Measurements from ENCODE around the gene HDHD2.

Gene HDHD2

GRCh38 chr18:47080872-47081271 lies 69.4 kb downstream of the HDHD2 start:
- in situ Hi-C loops (cut with HindIII; ENCODE audit: low sequenced_read_pairs), result no loop called here
- TF ChIP-seq CTCF (IDR thresholded peaks at IDR 0.05; ENCODE audit: low read depth, low read length, missing control alignments), result no peak
- H3K4me3 ChIP-seq (ENCODE audit: low read depth, low read length), result no peak overlapping the region
- no peak for DNase-seq (ENCODE audit: low read depth)

GRCh38 chr18:47077111-47077510 lies 73.2 kb downstream of the HDHD2 start:
- in situ Hi-C loops (cut with HindIII; ENCODE audit: low sequenced_read_pairs), result no loop called here
- no peak for TF ChIP-seq CTCF (IDR thresholded peaks at IDR 0.05; ENCODE audit: low read depth, low read length, missing control alignments)
- no peak overlapping the region for H3K4me3 ChIP-seq (ENCODE audit: low read depth, low read length)
- no peak for DNase-seq (ENCODE audit: low read depth)

GRCh38 chr18:47075098-47075883 lies 75.0 kb downstream of the HDHD2 start:
- in situ Hi-C loops (cut with HindIII; ENCODE audit: low sequenced_read_pairs), result no loop called here
- no peak overlapping the region for H3K4me3 ChIP-seq (ENCODE audit: low read depth, low read length)
- no peak for DNase-seq (ENCODE audit: low read depth)
- no peak for TF ChIP-seq CTCF (IDR thresholded peaks at IDR 0.05; ENCODE audit: low read depth, low read length, missing control alignments)

GRCh38 chr18:47067648-47068047 lies 82.7 kb downstream of the HDHD2 start:
- TF ChIP-seq CTCF (IDR thresholded peaks at IDR 0.05; ENCODE audit: low read depth, low read length, missing control alignments), result no peak
- DNase-seq (ENCODE audit: low read depth), result no peak
- no peak overlapping the region for H3K4me3 ChIP-seq (ENCODE audit: low read depth, low read length)
- in situ Hi-C loops (cut with HindIII; ENCODE audit: low sequenced_read_pairs), result no loop called here

GRCh38 chr18:47063096-47063495 lies 87.2 kb downstream of the HDHD2 start:
- no peak overlapping the region for H3K4me3 ChIP-seq (ENCODE audit: low read depth, low read length)
- TF ChIP-seq CTCF (IDR thresholded peaks at IDR 0.05; ENCODE audit: low read depth, low read length, missing control alignments), result no peak
- no peak for DNase-seq (ENCODE audit: low read depth)
- in situ Hi-C loops (cut with HindIII; ENCODE audit: low sequenced_read_pairs), result no loop called here

GRCh38 chr18:47062471-47062870 lies 87.8 kb downstream of the HDHD2 start:
- DNase-seq (ENCODE audit: low read depth), result no peak
- in situ Hi-C loops (cut with HindIII; ENCODE audit: low sequenced_read_pairs), result no loop called here
- TF ChIP-seq CTCF (IDR thresholded peaks at IDR 0.05; ENCODE audit: low read depth, low read length, missing control alignments), result no peak
- no peak overlapping the region for H3K4me3 ChIP-seq (ENCODE audit: low read depth, low read length)
